ENCODE data around the gene CARD8. TPM values are rescaled to one million over a fixed set of nuclear protein-coding genes. Genes with fewer than 3 reads are reported as not detected.

Gene CARD8
- total RNA-seq, 1 donor from 2014 or later, result 101 TPM

DNA sequence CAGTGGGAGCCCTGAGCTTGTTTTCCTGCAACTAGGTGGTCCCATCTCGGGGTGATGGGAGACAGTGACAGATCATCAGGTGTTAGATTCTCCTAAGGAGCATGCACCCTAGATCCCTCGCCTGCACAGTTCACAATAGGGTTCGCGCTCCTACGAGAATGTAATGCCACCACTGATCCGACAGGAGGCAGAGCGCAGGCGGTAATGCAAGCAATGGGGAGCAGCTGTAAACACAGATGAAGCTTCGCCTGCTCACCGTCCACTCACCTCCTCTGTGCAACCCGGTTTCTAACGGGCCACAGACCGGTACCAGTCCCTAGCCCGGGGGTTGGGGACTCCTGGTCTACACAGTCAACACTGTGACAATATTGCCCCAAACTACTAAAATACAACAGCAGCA, 38.8 kb downstream of the CARD8 start:
- DNase-seq (no peak), ATAC-seq (no peak)
- TF ChIP-seq, protein P1, sequence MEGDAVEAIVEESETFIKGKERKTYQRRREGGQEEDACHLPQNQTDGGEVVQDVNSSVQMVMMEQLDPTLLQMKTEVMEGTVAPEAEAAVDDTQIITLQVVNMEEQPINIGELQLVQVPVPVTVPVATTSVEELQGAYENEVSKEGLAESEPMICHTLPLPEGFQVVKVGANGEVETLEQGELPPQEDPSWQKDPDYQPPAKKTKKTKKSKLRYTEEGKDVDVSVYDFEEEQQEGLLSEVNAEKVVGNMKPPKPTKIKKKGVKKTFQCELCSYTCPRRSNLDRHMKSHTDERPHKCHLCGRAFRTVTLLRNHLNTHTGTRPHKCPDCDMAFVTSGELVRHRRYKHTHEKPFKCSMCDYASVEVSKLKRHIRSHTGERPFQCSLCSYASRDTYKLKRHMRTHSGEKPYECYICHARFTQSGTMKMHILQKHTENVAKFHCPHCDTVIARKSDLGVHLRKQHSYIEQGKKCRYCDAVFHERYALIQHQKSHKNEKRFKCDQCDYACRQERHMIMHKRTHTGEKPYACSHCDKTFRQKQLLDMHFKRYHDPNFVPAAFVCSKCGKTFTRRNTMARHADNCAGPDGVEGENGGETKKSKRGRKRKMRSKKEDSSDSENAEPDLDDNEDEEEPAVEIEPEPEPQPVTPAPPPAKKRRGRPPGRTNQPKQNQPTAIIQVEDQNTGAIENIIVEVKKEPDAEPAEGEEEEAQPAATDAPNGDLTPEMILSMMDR (IDR thresholded peaks at IDR 0.05), result no peak
- H3K4me3 ChIP-seq, result no peak overlapping the region
- intact Hi-C loops (cut with DNase I), result no loop called here
- no peaks in the 10 kb centered on the region for H3K4me1 ChIP-seq
- H3K9me3 ChIP-seq, result no peaks in the 10 kb centered on the region
- H3K36me3 ChIP-seq, result peaks cover 91% of the 10 kb centered on the region
- no peak overlapping the region for H3K27ac ChIP-seq
- no peaks in the 10 kb centered on the region for H3K27me3 ChIP-seq (ENCODE audit: low read depth)

DNA sequence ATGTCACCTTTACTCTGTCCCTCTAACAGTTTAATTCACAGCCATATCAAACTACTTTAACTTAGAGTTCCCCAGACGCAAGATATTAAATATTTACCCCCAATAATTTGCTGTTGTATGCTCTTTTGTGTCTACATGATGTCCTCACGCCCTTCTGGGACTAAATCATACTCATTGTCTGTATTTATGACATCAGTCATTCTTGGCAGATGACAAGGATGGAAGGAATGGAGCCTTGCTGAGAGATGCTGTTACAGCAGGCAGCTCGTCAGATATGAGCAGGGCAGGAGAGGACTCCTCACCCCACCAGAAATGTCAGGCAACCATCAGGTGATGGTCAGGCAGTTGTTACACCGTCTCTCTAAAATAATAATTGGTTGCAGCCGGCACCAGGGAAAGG, 41.8 kb downstream of the CARD8 start:
- Histone ChIP-seq H3K27me3 (ENCODE audit: low read depth) (no peaks in the 10 kb centered on the region), H3K27ac (no peak overlapping the region), H3K9me3 (no peaks in the 10 kb centered on the region), H3K4me3 (no peak overlapping the region), H3K36me3 (peaks cover 81% of the 10 kb centered on the region), H3K4me1 (no peaks in the 10 kb centered on the region)
- ATAC-seq, result no peak
- TF ChIP-seq, protein P1 (IDR thresholded peaks at IDR 0.05), result no peak
- DNase-seq, result no peak
- intact Hi-C loops (cut with DNase I), result no loop called here

DNA sequence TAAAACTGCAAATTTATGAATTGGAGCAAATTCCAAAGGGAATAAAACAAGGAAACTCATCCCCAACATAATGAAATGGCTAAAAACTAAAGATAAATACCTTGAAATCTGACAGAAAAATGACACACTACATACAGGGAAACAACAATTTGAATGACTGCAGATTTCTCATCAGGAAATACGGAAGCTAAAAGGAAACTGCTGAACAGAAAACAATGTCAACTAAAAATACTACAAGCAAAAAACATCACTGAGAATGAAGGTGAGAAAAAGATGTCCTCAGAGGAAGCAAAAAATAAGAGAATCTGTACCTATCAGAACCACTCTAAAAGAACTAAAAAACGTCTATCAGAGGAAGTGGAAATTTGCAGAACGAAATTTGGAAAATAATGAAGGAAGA, 45.7 kb downstream of the CARD8 start:
- DNase-seq (no peak), ATAC-seq (no peak)
- H3K27ac ChIP-seq, result no peak overlapping the region
- TF ChIP-seq, protein P1 (IDR thresholded peaks at IDR 0.05), result no peak
- H3K4me3 ChIP-seq, result no peak overlapping the region
- no peaks in the 10 kb centered on the region for H3K9me3 ChIP-seq
- H3K36me3 ChIP-seq, result peaks cover 42% of the 10 kb centered on the region
- H3K27me3 ChIP-seq (ENCODE audit: low read depth), result no peaks in the 10 kb centered on the region
- H3K4me1 ChIP-seq, result peaks cover 8% of the 10 kb centered on the region
- intact Hi-C loops (cut with DNase I), result no loop called here

DNA sequence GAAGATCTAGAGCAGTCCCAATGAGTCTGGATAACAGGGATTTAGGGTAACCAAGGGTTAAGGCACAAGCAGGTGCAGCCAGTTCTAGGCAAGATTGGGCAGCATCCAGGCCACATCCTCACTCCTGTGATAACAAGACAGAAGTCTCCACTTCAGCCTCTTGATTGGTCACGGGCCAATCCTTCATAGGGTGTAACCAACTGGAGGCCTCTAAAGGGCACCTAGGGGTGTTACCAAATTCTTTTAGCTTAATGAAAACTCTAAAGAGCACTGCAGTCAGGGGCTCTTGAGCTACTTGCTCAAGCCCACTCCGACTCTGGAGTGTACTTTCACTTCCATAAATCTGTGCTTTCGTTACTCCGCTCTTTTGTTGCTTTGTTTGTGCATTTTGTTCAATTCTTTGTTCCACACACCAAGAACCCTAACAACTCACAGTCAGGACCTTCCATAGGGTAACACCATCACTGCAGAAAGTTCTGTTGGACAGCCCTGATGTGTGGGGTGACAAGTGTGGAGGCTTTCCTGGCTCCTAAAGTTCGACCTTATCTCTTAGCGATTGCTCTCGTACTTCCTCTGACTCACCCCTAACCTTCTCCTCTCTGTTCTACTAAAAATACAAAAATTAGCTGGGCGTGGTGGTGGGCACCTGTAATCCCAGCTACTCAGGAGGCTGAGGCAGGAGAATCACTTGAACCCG, 49.2 kb downstream of the CARD8 start:
- Histone ChIP-seq H3K4me3 (no peak overlapping the region), H3K27me3 (ENCODE audit: low read depth) (no peaks in the 10 kb centered on the region), H3K27ac (peak overlapping the region; percentile 63), H3K36me3 (peaks cover 10% of the 10 kb centered on the region), H3K4me1 (peaks cover 23% of the 10 kb centered on the region), H3K9me3 (no peaks in the 10 kb centered on the region)
- intact Hi-C loops (cut with DNase I), result no loop called here
- peak; percentile 59 to 60 for ATAC-seq
- DNase-seq, result peak; percentile 80
- TF ChIP-seq, protein P1 (IDR thresholded peaks at IDR 0.05), result no peak

DNA sequence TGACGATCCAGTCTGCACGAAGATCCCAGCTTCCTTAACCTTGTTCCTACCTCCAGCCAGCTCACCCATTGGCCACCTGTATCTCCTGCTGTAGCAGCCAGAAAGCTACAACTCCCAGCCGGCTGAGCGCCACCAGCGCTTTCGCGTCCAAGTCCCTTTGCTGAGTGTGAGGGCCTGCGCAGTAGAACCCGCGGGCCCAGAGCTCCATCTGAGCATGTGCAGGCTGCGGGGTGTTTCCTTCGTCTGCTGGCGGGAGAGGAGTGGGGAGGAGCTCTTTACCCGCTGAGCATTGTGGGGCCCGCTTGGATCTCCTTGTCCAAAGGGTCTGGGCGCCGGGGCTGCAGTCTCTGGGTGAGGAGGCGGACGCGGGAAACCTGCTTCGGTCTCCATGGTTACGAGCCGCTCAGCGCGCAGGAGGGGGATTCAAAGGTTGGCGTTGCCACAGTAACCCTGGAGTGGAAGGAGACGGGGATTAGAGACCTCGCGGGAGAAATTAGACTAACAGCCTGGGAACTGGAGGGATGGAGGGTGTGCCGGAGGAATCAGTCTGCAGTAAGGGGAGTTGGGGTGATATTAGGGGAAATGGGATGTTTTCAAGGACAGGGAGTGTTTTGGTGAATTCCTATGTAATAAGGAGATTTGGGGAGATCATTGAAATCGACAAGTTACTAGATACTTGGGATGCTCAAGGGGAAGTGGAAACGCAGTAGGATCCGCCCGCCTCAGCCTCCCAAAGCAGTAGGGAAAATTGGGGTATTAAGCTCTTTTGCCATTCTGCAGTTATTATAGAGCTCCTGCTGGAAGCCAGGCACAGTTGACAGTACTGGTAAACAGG, 51.7 kb downstream of the CARD8 start:
- DNase-seq (peak; percentile 94), ATAC-seq (peak; percentile 99)
- intact Hi-C loops (cut with DNase I), result no loop called here
- Histone ChIP-seq H3K4me1 (peaks cover 23% of the 10 kb centered on the region), H3K9me3 (no peaks in the 10 kb centered on the region), H3K36me3 (no peaks in the 10 kb centered on the region), H3K4me3 (peak overlapping the region; percentile 75), H3K27me3 (ENCODE audit: low read depth) (no peaks in the 10 kb centered on the region), H3K27ac (peak overlapping the region; percentile 80)
- TF ChIP-seq, protein P1 (IDR thresholded peaks at IDR 0.05), result no peak
